ENCODE measurements around the gene HSPA4.

GRCh38 chr5:133029416-133029815, 22.4 kb upstream of the HSPA4 start:
- no peak for TF ChIP-seq CTCF (IDR thresholded peaks at IDR 0.05)
- no peak for TF ChIP-seq POLR2A (IDR thresholded peaks at IDR 0.05)

All from ovary (tissue), 3 donors.